NOMO-1 treated with dmso at 0.1 percent for 144 hours (cell line): ENCODE measurements around the gene KNDC1.

Source experiments
- DNase-seq: peaks from one replicate; lab custom pipeline; 2025; ENCODE audit not compliant: unreplicated experiment; lab: John Stamatoyannopoulos, UW

The KNDC1 gene

GRCh38 chr10:133271521-133272300 is 111.7 kb downstream of the KNDC1 start:
- DNase-seq, result no peak

- no peak for DNase-seq
Observed at GRCh38 chr10:133272301-133272963, 112.4 kb downstream of the KNDC1 start.

- no peak for DNase-seq
Observed at GRCh38 chr10:133272964-133273420, 113.0 kb downstream of the KNDC1 start.

DNA sequence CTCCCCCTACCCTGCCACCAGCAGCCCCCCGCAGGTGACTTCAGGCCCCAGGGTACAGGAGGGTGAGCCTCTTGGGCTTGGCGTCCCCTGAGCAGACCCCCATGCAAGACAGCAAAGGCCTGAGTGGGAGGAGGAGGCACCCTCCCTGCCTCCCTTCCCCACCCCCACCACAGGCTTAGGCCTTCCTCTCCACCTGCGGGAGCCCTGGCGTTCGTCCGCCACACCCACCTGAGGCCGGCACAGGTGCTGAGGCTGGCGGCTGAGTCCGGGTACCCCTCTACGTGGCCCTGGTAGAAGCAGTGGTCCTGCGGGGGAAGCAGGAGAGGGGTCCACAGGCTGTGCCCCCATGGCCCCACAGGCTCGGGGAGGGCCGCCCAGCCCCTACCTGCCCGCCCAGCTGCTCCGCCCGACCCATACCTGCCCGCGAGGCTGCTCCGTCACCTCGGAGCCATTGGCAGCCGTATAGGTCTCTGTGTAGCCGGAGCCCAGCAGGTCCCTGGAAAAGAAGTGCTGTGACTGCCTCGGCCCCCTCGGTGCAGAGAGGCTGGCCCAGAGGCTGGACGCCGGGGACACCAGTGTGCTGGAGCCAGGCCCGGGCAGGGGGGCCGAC is 113.6 kb downstream of the KNDC1 start:
- DNase-seq, result no peak

GRCh38 chr10:133274751-133275683 is 115.0 kb downstream of the KNDC1 start:
- DNase-seq, result peak; percentile 22

DNA sequence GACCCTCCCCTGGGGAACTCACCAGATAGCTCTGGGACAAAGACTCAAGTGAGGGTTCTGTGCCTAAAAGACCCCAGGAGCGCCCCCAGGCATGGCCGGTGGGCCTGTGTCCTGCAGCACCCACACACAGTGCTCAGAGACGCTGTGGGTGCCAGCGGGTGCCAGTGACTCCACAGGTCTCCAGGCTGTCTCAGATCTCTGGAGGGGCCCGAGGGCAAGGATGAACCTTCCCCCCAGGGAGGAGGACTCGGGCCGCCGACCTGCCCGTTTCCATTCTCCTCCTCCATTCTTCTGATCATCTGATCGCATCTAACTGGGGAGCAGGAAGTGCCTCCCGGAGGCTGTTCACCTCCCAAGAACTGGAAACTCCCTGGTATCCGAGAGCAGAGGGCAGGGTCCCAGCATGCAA is 115.7 kb downstream of the KNDC1 start:
- no peak for DNase-seq
